ENCODE results near the gene DSN1. TPM values are rescaled to one million over a fixed set of nuclear protein-coding genes. Genes with fewer than 3 reads are reported as not detected.

The DSN1 gene
- total RNA-seq, 2 donors from 2014 or later, result 31.8 to 34.8 TPM

DNA sequence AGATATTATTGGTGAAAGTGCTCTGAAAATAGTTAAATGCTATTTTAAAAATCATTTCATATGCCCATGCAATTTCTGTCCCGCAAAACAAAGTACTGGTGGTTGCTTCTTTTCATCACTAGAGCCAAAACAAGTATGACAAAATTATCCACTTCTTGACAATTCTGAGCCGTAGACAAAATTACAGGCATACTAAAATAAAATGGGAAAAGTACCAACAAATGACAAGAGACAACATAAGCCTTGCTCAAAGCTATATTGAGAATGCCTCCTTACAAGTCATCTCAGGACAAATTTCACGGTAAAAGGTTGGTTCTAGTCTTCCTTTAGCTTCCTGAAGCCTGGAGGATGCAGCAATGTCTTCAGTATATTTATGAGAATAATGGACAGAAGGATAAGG is 56.5 kb downstream of the DSN1 start:
- no peaks in the 10 kb centered on the region for H3K27me3 Mint-ChIP-seq
- H3K9me3 Mint-ChIP-seq, result no peaks in the 10 kb centered on the region
- ATAC-seq (replicated peaks), result no peak
- H3K4me3 Mint-ChIP-seq, result no peak overlapping the region
- H3K36me3 Mint-ChIP-seq (ENCODE audit: low read depth), result peaks cover 50% of the 10 kb centered on the region
- no peak overlapping the region for H3K27ac Mint-ChIP-seq
- peaks cover 8% of the 10 kb centered on the region for H3K4me1 Mint-ChIP-seq

DNA sequence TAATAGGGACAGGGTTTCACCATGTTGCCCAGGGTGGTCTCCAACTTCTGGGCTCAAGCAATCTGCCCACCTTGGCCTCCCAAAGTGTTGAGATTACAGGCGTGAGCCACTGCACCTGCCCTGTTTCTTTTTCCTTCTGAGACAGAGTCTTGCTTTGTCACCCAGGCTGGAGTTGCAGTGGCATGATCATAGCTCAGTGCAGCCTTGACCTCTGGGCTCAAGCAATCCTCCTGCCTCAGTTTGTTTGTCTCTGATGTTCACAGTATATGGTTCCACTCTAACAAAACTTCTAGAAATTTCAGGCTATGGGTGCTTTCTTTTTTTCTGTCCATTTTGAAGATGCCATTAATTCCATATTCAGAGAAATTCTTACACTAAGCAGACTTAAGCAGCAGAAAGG is 60.8 kb downstream of the DSN1 start:
- Mint-ChIP-seq H3K27ac (no peak overlapping the region), H3K4me3 (no peak overlapping the region), H3K4me1 (no peaks in the 10 kb centered on the region), H3K36me3 (ENCODE audit: low read depth) (peaks cover 12% of the 10 kb centered on the region), H3K9me3 (no peaks in the 10 kb centered on the region), H3K27me3 (no peaks in the 10 kb centered on the region)
- ATAC-seq (replicated peaks), result no peak

DNA sequence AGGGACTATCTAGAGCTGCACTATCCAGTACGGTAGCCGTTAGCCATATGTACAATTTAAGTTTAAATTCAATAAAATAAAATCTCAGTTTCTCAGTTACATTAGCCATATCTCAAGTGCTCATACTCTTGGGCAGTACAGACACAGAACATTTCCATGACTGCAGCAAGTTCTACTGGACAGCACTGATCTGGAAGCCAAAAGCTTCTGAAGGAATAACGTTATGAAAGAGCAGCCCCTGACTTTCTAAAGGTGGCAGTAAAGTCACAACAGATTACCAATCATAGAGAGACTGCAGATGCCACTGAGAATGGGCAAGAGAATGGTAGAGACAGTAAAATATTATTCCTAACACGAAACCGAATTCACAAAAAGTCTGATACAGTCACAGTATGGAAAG is 64.4 kb downstream of the DSN1 start:
- Mint-ChIP-seq H3K27ac (no peak overlapping the region), H3K9me3 (no peaks in the 10 kb centered on the region), H3K4me1 (no peaks in the 10 kb centered on the region), H3K4me3 (no peak overlapping the region), H3K36me3 (ENCODE audit: low read depth) (peaks cover 17% of the 10 kb centered on the region), H3K27me3 (no peaks in the 10 kb centered on the region)
- no peak for ATAC-seq (replicated peaks)

DNA sequence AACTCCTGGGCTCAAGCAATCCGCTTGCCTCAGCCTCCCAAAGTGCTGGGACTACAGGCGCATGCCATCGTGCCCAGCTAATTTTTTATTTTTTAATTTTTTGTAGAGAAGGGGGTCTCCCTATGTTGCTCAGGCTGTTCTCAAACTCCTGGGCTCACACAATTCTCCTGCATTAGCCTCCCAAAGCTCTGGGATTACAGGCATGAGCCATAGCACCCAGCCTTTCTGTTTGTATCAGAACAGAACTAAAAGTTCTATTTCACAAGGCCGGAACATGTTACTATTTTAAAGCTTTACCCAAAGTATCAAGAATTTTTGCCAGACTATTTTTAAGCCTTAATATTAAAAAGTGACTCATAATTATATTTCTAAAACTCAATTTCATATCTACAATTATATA is 70.0 kb downstream of the DSN1 start:
- H3K36me3 Mint-ChIP-seq (ENCODE audit: low read depth), result peaks cover 28% of the 10 kb centered on the region
- ATAC-seq (replicated peaks), result no peak
- no peak overlapping the region for H3K27ac Mint-ChIP-seq
- no peak overlapping the region for H3K4me3 Mint-ChIP-seq
- H3K27me3 Mint-ChIP-seq, result no peaks in the 10 kb centered on the region
- H3K4me1 Mint-ChIP-seq, result no peaks in the 10 kb centered on the region
- no peaks in the 10 kb centered on the region for H3K9me3 Mint-ChIP-seq

Other genes with a start within 250 kb of the DSN1 start
- gene MYL9, start 232.2 kb downstream of the DSN1 start, total RNA-seq, result 10 to 100 TPM in 1 of 2 donors, 1 to 10 TPM in 1; 4.4 to 10.1 TPM
- gene TGIF2, start 200.2 kb downstream of the DSN1 start, total RNA-seq, result 10 to 100 TPM; 43.8 to 57.1 TPM
- gene RAB5IF, start 168.0 kb downstream of the DSN1 start, total RNA-seq, result 100 to 1,000 TPM in 1 of 2 donors, 10 to 100 TPM in 1; 60.8 to 186 TPM
- gene SLA2, start 127.6 kb downstream of the DSN1 start, total RNA-seq, result 10 to 100 TPM; 42.4 to 43.7 TPM
- 10 to 100 TPM; 30.5 to 30.7 TPM for gene NDRG3, start 27.7 kb downstream of the DSN1 start, total RNA-seq
- gene TLDC2, start 102.4 kb upstream of the DSN1 start, total RNA-seq, result not detected
- 100 to 1,000 TPM in 1 of 2 donors, 10 to 100 TPM in 1; 64.6 to 140 TPM for gene SAMHD1, start 177.9 kb upstream of the DSN1 start, total RNA-seq

All from activated T-helper 17 cell treated with anti-CD3 and anti-CD28 coated beads, Interleukin-2, amount 50 U/mL, for 72 hours (primary cell).